Measurements from ENCODE around the gene CCDC32.
"Not testable (repeated sequence)": the region's sequence is repeated elsewhere in the genome, so short reads cannot be mapped to it uniquely, and the experiment has no call there.

Gene CCDC32, protein sequence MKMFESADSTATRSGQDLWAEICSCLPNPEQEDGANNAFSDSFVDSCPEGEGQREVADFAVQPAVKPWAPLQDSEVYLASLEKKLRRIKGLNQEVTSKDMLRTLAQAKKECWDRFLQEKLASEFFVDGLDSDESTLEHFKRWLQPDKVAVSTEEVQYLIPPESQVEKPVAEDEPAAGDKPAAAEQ

DNA sequence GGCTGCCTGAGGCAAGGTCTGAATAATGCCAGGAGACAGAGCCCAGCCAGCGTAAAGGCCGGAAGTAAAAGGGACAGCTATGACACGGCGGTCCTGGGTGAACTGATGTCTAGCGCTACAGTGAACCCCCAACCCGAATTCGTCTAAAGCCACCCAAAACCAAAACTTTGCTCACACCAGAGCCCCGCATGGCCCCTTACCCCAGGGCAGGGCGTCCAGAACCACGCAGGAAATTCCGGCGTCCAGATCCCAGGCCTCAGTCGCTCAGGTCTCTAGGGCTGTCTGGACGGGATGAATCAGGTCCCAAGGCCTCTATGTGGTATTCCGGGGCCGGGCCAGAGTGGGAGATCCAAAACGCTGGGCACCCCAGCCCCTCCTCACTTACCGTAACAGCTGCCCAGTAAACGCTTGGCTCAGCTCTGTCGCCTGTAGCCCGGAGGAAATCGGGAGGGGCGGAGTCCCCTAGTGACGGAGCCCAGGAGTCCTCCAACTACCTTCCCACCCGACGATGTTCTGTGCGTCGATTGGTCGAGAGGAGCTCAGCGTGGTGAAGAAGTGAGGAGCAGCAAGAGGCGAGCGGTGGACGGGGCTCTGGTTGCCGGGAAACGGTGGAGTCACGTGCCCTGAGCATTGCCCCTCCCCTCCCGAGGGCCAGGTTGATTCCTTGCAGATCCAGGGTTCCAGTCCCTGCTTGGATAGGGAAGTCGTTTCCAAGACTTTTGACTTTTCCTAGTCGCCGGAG is at the start of gene CCDC32:
Gene CCDC32 (minus strand): TSS at position 452 of the 742 bp plus-strand sequence. CDS start 2,027 bp downstream, outside the sequence.
- peak; percentile 25 to 87 for DNase-seq

DNA sequence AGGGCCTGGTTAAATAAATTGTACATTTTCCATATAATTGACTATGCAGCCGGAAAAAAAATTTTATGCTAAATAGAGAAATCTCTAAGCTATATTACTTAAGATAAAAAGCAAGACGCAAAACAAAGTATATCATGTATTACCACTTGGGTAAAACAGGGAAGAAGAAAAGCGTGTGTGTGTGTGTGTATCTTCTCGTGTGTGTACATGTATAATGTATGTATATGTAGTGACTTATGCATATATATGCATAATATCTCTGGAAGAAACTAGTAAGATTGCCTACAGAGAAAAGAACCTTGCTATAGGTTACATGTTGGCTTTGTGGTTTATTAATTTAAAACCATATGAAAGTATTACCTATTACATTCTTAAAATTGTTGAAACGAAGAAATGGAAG is 48.2 kb upstream of the CCDC32 start:
- DNase-seq, result no peak

DNA sequence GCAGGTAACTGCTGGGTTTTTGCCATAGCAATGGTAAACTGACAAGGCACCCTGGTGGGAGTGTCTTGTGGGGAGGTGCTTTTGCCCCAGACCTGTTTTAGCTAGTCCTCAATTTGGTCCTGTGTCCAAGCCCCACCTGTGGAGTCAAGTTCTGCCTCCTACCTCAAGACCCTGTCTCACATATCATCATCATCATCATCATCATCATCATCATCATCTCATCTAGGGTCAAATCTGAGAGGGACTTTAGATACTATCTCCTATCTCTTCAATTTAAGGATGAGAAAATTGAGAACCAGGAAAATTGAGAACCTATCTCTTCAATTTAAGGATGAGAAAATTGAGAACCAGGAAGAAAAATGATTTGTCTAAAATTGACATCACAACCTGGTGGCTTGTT is 39.1 kb upstream of the CCDC32 start:
- DNase-seq, result no peak

DNA sequence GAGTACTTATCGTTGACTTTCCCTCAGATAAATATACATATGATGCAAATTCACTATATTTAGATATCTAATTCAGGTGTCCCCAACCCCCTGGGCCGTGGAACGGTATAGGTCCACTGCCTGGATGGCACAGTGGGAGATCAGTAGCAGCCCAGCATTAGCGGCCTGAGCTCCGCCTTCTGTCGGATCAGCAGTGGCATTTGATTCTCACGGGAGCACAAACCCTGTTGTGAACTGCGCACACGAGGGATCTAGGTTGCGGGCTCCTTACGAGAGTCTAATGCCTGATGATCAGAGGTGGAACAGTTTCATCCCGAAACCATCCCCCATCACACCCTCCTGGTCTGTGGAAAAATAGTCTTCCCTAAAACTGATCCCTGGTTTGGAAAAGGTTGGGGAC is 36.1 kb upstream of the CCDC32 start:
- no peak for DNase-seq

DNA sequence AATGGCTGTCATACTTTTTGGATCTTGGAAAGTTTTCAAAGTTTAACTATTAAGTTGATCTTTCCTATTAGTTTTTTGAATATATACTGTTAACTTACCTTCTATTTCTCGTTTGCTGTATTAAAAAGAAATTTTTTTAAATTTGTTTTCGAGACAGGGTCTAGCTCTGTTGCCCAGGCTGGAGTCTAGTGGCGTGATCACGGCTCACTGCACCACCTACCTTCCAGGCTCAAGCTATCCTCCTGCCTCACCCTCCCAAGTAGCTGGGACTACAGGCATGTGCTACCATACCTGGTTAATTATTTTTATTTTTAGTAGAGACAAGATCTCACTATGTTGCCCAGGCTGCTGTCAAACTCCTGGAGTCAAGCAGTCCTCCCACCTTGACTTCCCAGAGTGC is 33.8 kb upstream of the CCDC32 start:
- DNase-seq, result no peak

DNA sequence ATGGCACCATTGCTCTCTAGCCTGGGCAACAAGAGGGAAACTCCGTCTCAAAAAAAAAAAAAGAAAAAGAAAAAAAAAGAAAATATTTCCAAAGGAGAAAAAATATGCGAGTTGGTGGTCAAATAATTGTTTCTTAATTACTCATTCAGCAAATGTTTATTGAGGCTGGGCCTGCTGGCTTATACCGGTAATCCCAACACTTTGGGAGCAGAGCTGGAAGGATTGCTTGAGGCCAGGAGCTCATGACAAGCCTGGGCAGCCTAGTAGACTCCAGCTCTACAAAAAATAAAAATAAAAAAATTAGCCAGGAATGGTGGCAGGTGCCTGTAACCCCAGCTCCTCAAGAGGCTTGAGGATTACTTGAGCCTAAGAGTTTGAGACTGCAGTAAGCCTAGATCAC is 33.3 kb upstream of the CCDC32 start:
- DNase-seq, result no peak

DNA sequence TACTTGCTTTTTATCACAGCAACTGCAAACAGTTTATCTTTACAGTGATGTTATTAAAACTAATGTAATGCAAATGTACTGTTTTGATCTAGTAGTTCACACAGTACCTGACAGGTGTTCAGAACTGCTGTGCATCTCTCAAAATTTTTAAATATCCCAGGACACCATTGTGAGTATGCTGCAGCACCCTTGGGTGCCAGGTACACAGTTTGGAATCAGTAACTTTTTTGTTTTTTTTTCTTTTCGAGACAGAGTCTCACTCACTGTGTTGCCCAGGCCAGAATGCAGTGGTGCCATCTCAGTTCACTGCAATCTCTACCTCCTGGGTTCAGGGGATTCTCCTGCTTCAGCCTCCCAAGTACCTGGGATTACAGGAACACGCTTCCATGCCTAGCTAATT is 32.2 kb upstream of the CCDC32 start:
- DNase-seq, result no peak

DNA sequence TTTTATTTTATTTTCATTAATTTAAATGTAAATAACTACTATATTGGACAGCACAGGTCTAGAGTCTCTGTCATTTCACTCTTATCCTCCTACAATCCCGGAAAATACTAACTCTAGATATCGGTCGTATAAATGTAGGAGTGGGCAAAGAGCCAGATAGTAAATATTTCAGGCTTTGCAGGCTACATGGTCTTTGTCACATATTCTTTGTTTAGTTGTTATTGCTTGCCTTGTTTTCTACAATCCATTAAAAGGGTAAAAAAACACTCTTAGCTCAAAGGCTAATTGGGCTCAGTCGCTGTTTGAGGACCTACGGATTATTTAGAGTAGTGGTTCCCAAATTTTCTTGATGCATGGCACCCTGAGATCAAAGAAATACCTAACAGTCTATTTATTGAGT is 30.9 kb upstream of the CCDC32 start:
- no peak for DNase-seq

DNA sequence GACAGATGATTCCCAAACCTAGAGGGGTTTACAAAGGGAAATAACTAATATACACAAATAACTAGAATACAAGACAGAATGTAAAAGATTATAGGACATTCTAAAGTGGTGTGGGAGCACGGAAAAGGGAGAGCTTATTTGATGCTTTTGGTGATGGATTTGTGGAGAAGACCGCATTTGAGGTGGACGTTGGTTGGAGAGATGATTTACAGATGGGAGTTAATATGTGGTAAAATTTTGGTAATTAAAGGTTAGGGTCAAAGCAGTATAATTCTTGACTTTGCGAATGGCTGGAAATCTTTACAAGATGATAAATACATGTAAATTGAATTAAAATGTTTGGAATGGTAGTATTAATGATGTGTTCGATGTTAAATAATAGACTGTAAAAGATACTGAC is 30.4 kb upstream of the CCDC32 start:
- no peak for DNase-seq

DNA sequence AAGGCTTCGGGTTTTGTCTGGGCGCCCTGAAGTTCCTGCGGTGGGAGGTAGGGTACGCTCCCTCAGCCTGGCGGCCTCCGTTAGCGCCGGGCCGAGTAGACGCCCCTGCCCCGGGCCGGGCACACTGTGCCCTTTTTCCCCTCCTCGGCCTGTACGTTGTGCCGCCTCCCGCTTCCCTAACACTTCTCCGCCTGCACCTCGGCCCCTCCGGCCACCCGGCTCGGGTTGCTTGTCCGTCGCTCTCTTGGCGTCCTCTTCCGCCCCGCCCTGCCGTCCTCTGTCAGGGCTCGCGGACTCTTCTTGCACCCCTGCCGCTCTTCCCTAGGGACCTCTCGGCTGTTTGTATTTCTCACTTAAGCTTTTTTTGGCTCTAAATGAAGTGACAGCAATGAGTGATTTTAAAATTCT is 29.6 kb upstream of the CCDC32 start:
- peak in 1 of 2 experiments; percentile 28 for DNase-seq

DNA sequence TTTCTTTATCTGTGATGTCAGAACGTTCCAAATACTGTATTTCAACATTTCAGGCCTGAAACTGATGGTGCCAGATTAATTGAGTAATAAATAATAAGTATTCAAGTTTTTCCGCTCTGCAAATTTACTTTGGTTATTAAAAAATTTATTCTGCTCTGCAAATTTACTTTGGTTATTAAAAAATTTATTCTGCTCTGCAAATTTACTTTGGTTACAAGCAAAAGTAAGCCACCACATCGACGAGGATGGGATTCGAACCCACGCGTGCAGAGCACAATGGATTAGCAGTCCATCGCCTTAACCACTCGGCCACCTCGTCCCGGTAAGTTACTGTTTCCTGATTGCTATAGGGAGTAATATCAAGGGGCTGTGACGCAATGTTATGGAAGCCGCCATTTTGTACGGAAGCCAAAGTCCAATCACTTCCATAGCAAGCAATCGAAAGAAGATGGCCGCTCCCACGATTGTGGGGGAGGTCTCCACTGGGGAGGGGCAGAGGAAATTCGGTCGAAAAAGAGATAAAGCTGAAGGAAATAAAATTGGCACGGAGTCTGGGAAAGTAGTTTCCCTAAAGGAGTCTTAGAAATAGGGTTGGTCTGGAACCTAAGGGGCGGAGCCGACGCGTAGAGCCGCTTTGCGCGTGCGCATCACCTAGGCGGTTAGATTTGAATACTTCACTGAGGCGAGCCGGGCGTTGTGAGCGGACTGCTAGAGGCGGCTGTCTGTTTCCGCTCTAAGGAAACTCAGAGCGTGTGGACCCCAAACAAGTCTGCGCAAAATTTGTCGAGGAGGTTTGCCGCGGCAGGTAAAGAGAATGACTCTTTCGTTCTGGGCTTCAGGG is 29.0 kb upstream of the CCDC32 start, which contains the start of gene KNL1:
Gene KNL1 (plus strand): TSS at position 662 of the 841 bp plus-strand sequence. CDS start 8,683 bp downstream, outside the sequence.
- DNase-seq, result peak; percentile 68 to 92

DNA sequence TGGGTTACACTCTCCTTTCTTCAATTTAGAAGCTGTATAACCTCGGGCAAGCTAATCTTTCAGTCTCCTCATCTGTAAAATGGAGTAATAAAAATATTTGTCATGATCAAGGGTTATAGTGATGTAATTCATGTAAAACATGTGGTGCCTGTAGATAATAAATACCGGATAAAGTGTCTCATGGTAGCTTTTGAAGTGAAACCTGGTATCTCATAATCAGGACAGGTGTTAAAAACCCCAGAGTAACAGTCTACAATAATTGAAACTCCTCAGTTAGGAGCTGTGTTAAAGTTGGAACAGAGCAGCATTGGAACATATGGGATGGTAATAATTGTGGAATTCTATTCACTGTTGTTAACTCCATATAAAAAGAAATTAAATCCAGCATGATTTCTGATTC is 28.3 kb upstream of the CCDC32 start:
- DNase-seq, result no peak

DNA sequence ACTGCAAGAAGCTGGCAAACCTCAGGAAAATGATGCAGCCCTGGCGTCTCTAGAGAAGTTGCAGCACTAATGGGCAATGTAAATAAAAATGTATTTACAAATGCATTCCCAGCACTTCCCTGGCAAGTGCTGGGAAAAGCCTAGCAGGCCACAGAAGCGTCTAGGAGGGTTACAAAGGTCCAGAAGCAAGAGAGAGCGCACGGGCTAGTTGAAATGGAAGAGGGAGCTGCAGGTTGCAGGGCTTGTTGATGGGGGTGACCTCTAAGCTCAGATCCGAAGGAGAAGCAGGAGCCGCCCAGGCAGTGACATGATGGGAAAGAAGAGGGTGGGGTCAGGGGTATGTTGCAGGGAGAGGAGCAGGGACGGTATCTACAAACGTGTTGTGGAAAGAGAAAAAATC is 26.5 kb upstream of the CCDC32 start:
- DNase-seq, result no peak

DNA sequence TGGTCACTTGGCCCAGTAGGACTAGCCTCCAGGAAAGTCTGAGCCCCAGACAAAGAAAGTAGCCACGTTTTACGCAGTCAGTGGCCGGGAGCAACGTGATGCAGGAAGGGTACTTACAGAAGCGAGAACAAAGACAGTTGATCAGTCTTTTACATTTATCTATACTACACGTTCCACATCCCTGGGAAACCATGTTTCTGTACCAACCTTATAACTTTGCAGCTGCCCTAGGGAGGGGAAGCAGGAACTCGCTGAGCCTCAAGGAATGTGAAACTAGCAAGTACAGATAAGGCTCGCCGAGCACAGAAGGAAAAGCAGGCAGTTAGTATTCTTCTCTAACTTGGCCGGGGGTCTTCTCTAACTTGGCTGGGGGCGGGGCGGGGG is 25.8 kb upstream of the CCDC32 start:
- DNase-seq, result no peak

DNA sequence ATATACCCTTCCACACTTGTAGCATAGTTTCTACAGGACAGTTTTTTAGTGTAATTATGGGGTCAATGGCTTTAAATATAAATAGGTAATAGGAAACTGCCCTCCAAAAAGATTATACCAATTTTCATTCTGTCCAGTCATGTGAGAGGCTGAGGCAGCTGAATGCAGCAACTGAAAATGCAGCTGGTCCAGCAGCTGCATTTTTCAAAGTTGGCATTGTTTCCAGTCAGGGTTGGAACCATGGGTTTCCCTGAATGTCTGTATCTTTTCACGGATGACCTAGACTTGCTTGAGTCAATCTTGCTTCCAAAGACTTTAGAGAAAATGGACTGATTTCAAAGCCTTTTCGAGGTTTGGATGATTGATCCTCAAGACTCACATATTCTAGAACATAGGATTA is 19.3 kb upstream of the CCDC32 start:
- no peak for DNase-seq

DNA sequence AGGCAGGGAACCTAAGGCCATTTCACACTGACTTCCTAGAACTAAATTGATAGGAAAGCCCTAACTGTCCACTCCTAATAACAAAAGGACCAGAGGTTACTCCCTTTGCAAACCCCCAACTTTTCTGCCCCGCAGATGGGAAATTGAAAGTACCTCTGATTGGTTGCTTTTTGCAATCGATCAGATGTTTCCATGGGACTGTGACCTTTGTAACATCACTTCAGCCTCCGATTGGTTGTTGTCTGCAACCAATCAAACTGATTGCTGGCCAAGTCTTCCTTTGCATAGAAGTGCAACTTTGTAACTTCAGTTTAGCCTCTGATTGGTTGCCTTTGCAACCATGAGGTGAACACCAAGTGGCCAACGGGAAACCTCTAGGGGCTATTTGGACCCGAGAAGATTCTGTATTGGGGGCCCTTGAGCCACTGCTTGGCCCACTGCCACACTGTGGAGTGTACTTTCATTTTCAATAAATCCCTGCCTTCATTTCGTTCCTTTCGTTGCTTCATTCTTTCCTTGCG is 17.9 kb upstream of the CCDC32 start:
- DNase-seq, result no peak

DNA sequence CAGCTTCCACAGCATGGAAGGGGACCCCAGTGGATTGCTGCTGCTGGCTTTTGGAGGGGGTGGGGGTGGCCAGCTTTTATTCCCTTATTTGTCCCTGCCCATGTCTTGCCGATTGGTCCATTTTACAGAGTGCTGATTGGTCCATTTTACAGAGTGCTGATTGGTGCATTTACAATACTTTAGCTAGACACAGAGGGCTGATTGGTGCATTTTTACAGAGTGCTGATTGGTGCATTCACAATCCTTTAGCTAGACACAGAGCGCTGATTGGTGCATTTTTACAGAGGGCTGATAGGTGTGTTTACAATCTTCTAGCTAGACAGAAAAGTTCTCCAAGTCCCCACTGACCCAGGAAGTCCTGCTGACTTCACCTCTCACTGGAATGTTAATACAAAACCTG is 17.0 kb upstream of the CCDC32 start:
- not testable (repeated sequence) for DNase-seq

DNA sequence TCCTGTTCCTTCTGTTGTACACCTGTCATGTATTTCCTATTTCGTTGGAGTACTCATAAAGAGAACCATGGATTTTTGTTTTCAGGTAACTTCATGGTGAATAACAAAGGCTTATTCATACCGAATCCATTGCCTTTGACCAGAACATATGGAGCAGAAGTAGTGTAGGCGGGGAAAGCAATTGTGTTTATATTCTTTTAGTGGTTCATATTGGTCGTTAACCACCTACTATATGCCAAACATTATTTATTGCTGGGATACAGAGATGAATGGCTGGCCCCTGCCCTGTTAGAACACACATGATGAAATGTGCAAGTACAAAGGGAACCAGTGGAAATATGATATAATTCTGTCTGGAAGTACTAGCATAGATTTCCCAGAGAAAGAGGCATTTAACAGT is 14.1 kb upstream of the CCDC32 start:
- DNase-seq, result no peak

DNA sequence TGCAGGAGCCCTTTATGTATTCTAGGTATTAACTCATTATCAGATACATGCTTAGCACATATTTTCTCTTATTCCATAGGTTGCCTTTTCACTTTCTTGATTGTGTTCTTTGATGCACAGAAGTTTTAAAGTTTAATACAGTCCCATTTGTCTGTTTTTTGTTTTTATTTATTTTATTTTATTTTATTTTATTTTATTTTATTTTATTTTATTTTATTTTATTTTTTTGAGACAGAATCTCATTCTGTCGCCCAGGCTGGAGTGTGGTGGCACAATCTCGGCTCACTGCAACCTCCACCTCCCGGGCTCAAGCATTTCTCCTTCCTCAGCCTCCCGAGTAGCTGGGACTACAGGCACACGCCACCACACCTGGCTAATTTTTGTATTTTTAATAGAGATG is 12.1 kb upstream of the CCDC32 start:
- not testable (repeated sequence) for DNase-seq

DNA sequence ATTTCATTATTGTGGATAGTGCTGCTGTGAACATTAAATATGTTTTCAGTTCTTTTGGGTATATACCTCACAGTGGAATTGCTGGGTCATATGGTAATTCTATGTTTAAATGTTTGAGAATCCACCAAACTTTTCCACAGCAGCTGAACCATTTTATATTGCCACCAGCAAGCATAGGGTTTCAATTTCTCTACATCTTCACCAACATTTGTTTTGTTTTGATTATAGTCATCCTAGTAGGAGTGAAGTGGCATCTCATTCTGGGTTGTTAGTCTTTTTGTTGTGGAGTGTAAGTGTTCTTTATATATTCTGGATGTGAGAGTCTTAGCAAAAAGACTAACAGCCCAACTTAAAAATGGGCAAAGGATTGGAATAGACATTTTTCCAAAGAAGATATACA is 10.3 kb upstream of the CCDC32 start:
- no peak for DNase-seq

DNA sequence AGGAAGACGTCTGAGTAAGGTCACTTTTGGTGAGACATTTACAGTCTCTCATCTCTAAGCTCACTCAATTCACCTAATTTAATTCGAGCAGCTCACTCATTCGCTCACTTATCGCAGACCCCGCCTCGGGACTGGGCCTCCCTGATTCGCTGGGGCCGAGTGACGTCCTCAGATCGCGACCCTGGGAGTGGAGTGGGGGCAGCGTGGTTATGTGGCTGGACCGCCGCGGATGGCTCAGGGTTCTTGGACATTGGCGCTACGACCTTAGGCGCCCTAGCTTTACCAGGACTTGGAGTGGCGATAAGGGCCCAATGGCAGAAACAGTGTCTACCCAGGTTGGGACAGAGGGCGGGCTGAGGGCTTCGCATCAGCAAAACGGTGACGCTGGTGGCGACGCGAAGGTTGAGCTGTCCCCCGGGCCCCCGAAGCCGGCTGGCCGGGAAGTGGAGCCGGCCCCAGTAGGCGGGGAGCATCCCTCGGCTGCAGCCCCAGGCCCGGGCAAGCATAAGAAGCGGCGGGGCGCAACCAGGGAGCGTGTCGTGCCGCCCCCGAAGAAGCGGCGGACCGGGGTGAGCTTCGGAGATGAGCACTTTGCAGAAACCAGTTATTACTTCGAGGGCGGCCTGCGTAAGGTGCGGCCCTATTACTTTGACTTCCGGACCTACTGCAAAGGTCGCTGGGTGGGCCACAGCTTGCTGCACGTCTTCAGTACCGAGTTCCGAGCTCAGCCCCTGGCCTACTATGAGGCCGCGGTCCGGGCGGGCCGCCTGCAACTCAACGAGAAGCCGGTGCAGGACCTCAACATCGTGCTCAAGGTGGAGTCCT is 4.5 kb upstream of the CCDC32 start, which contains the start of gene RPUSD2:
Gene RPUSD2 (plus strand): TSS at position 171 of the 825 bp plus-strand sequence. CDS start 39 bp downstream, at position 210.
- peak; percentile 53 to 66 for DNase-seq

DNA sequence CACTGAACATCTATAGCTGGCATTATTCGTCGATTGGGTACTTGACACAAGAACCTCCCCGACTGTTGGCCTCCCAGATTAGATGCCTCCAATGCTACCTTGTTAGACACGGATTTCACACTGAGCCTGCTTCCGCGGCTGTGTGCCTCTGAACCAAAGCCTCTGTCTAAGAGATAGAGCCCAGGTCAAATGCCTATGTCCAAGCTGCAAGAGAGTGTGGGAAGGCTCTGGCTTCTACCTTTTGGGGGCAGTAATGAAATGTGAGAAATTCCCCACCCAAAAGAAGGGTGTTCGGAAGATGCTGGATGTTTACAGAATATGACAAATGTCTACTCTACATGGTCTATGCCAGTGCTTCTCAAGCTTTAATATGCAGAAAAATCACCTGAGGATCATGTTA is 2.3 kb upstream of the CCDC32 start:
- no peak for DNase-seq
